H9 (cell line): ENCODE results near the gene TMEM254. TPM values are rescaled to one million over a fixed set of nuclear protein-coding genes. Genes with fewer than 3 reads are reported as not detected.

Source experiments
- DNase-seq: peaks from one replicate; pipeline ENCODE4 v3.0.0-alpha.2; 2017
- H2AFZ ChIP-seq: one replicate; pipeline ENCODE4 v1.6.1; 2013; ENCODE audit warnings: mild to moderate bottlenecking, low read length, control low read depth, moderate library complexity
- H2AK5ac ChIP-seq: 2 replicates; pipeline ENCODE4 v1.6.1; 2013; ENCODE audit warnings: low read length, control low read depth, mixed read lengths; ENCODE audit not compliant: insufficient read length
- H2BK120ac ChIP-seq: one replicate; pipeline ENCODE4 v1.6.1; 2013; ENCODE audit warnings: low read depth, mild to moderate bottlenecking, low read length, control low read depth, inconsistent platforms; ENCODE audit not compliant: poor library complexity, severe bottlenecking
- H2BK12ac ChIP-seq: 2 replicates; pipeline ENCODE4 v1.6.1; 2013; ENCODE audit warnings: low read length, control low read depth, mixed read lengths, low read depth; ENCODE audit not compliant: insufficient read length
- H2BK15ac ChIP-seq: 2 replicates; pipeline ENCODE4 v1.6.1; 2013; ENCODE audit warnings: low read depth, low read length, control low read depth
- H2BK20ac ChIP-seq: one replicate; pipeline ENCODE4 v1.6.1; 2013; ENCODE audit warnings: low read depth, mild to moderate bottlenecking, low read length, control low read depth, inconsistent platforms; ENCODE audit not compliant: poor library complexity, severe bottlenecking
- H2BK5ac ChIP-seq: 2 replicates; pipeline ENCODE4 v1.6.1; 2013; ENCODE audit warnings: low read length, control low read depth, mixed read lengths; ENCODE audit not compliant: insufficient read length
- H3K14ac ChIP-seq: 2 replicates; pipeline ENCODE4 v1.6.1; 2013; ENCODE audit warnings: low read length, control low read depth; ENCODE audit not compliant: insufficient read depth
- H3K18ac ChIP-seq: 2 replicates; pipeline ENCODE4 v1.6.1; 2013; ENCODE audit warnings: low read depth, mild to moderate bottlenecking, mixed read lengths, low read length, control low read depth; ENCODE audit not compliant: insufficient read length
- H3K23ac ChIP-seq: 2 replicates; pipeline ENCODE4 v1.6.1; 2013; ENCODE audit warnings: low read length, control low read depth, mixed read lengths, low read depth; ENCODE audit not compliant: insufficient read length
- H3K23me2 ChIP-seq: 2 replicates; pipeline ENCODE4 v1.6.1; 2013; ENCODE audit warnings: low read depth, mild to moderate bottlenecking, mixed read lengths, low read length, control low read depth; ENCODE audit not compliant: insufficient read length, poor library complexity, severe bottlenecking
- H3K27ac ChIP-seq: 2 replicates; pipeline ENCODE4 v1.5.1; 2013; ENCODE audit warnings: low read length, control low read depth, mixed read lengths, low read depth; ENCODE audit not compliant: insufficient read length
- H3K27me3 ChIP-seq: 2 replicates; pipeline ENCODE4 v1.6.1; 2013; ENCODE audit warnings: low read length, control low read depth, inconsistent platforms; ENCODE audit not compliant: insufficient read depth
- H3K4ac ChIP-seq: 2 replicates; pipeline ENCODE4 v1.6.1; 2013; ENCODE audit warnings: low read depth, mild to moderate bottlenecking, control low read depth, inconsistent platforms, low read length, moderate library complexity
- H3K4me1 ChIP-seq: 2 replicates; pipeline ENCODE4 v1.6.1; 2013; ENCODE audit warnings: low read length, control low read depth, inconsistent platforms; ENCODE audit not compliant: insufficient read depth
- H3K4me2 ChIP-seq: 2 replicates; pipeline ENCODE4 v1.6.1; 2013; ENCODE audit warnings: low read length, control low read depth, mixed read lengths; ENCODE audit not compliant: insufficient read length, insufficient read depth
- H3K56ac ChIP-seq: 2 replicates; pipeline ENCODE4 v1.6.1; 2013; ENCODE audit warnings: low read depth, mild to moderate bottlenecking, mixed read lengths, low read length, control low read depth; ENCODE audit not compliant: insufficient read length
- H3K79me1 ChIP-seq: 2 replicates; pipeline ENCODE4 v1.6.1; 2013; ENCODE audit warnings: low read depth, mild to moderate bottlenecking, moderate library complexity, low read length, control low read depth, inconsistent platforms; ENCODE audit not compliant: insufficient read depth, poor library complexity, severe bottlenecking
- H3K79me2 ChIP-seq: 2 replicates; pipeline ENCODE4 v1.6.1; 2013; ENCODE audit warnings: low read length, control low read depth, inconsistent platforms; ENCODE audit not compliant: insufficient read depth
- H3K9ac ChIP-seq: 2 replicates; pipeline ENCODE4 v1.6.1; 2013; ENCODE audit warnings: low read length, control low read depth, mixed read lengths; ENCODE audit not compliant: insufficient read length; ENCODE audit errors: extremely low read depth
- H3K9me3 ChIP-seq: one replicate; pipeline ENCODE4 v1.6.1; 2013; ENCODE audit warnings: low read depth, low read length, inconsistent platforms; ENCODE audit not compliant: control insufficient read depth
- H3T11ph ChIP-seq: one replicate; pipeline ENCODE4 v1.6.1; 2013; ENCODE audit warnings: mild to moderate bottlenecking, low read length, control low read depth, inconsistent platforms
- H4K20me1 ChIP-seq: one replicate; pipeline ENCODE4 v1.6.1; 2013; ENCODE audit not compliant: control insufficient read depth, insufficient read length, insufficient read depth
- H4K5ac ChIP-seq: 2 replicates; pipeline ENCODE4 v1.6.1; 2013; ENCODE audit warnings: low read depth, mild to moderate bottlenecking, mixed read lengths, low read length, control low read depth; ENCODE audit not compliant: insufficient read length
- H4K8ac ChIP-seq: replicated peaks from 2 replicates; pipeline ENCODE4 v1.6.1; 2013; ENCODE audit warnings: low read length, control low read depth, mixed read lengths, low read depth; ENCODE audit not compliant: insufficient read length
- H4K91ac ChIP-seq: 2 replicates; pipeline ENCODE4 v1.6.1; 2013; ENCODE audit warnings: low read depth, mild to moderate bottlenecking, moderate library complexity, mixed read lengths, low read length, control low read depth; ENCODE audit not compliant: insufficient read length
- H3K27ac Mint-ChIP-seq, 3 experiments: 2 replicates in 2 of 3; 3 replicates in 1 of 3; pipeline ENCODE4 v1.8.0; 2020 to 2021; ENCODE audit warnings: mixed read lengths in 3 of 3, mild to moderate bottlenecking in 1 of 3, moderate library complexity in 1 of 3
- H3K27me3 Mint-ChIP-seq: 2 replicates; pipeline ENCODE4 v1.8.0; 2021; ENCODE audit warnings: low read depth, mild to moderate bottlenecking, moderate library complexity, mixed read lengths
- H3K36me3 Mint-ChIP-seq, 3 experiments: 2 replicates in 2 of 3; 3 replicates in 1 of 3; pipeline ENCODE4 v1.8.0; 2020 to 2021; ENCODE audit warnings: low read depth in 3 of 3, mixed read lengths in 3 of 3; ENCODE audit not compliant: insufficient read depth in 1 of 3
- H3K4me1 Mint-ChIP-seq, 2 experiments: 2 replicates each; pipeline ENCODE4 v1.8.0; 2020; ENCODE audit warnings: mixed read lengths in 2 of 2
- H3K4me3 Mint-ChIP-seq, 2 experiments: 2 replicates in 1 of 2; 3 replicates in 1 of 2; pipeline ENCODE4 v1.8.0; 2020 to 2021; ENCODE audit warnings: mild to moderate bottlenecking in 2 of 2, mixed read lengths in 2 of 2, moderate library complexity in 1 of 2
- H3K9me3 Mint-ChIP-seq, 2 experiments: 2 replicates in 1 of 2; 3 replicates in 1 of 2; pipeline ENCODE4 v1.8.0; 2020; ENCODE audit warnings: mild to moderate bottlenecking in 2 of 2, mixed read lengths in 2 of 2, moderate library complexity in 1 of 2
- WGBS: extraction: QIAGEN DNeasy Blood & Tissue Kit; methylation state at CpG from one replicate; pipeline ENCODE4 v1.1.7; 2013; ENCODE audit warnings: missing lambda C conversion rate, low lambda C conversion rate, mixed read lengths; ENCODE audit not compliant: insufficient read length; ENCODE audit errors: extremely low coverage; 5-methylcytosine and 5-hydroxymethylcytosine counted together
- total RNA-seq: library from RNA; stranded (reverse); gene quantifications from 2 replicates; pipeline ENCODE4 v1.2.1, GENCODE V29; 2021
- TF ChIP-seq, protein P1 (sequence below): fragments of 200-600 bp; sonication (generic); conservative IDR thresholded peaks from 3 replicates; pipeline ENCODE4 v1.8.0; 2021; ENCODE audit warnings: antibody characterized with exemption, mild to moderate bottlenecking

Gene TMEM254
- total RNA-seq, 1 experiment from 2014 or later: 20.3 TPM

DNA sequence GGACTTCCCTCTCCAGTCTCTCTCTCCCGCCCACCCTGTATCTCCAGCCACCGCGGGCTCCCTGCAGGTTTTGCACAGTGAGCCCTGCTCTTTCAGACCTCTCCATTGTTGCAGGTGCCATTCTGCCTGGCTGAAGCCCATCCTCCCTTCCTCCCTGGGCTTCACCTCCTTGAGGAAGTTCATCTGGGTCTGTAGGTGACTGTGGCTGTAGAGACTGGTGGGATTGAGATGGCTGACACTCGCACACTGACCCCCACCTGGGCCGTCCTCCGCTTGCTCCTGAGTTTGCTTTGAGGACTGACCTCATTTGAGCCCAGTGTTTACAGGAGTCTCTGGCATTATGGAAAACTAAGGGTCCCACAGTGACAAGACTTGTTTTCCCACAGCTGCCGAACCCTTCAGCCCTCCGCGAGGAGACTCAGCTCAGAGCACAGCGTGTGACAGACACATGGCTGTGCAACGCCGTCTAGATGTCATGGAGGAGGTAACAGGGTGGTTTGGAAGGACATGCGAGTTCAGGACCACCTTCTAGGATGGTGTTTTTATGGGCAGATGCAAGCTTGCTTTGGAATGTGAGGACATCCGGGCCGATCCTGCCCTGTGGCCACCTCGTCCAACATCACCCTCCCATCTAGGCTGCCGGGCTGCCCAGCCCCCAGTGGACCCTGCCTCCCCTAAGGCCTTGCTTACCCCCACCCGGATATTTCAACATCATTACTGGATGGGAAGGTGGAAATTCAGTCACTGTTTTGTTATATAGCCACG is 63.4 kb downstream of the TMEM254 start:
- Mint-ChIP-seq H3K27ac (no peak overlapping the region), H3K4me3 (no peak overlapping the region), H3K4me1 (peaks cover 12 to 24% of the 10 kb centered on the region in 2 experiments), H3K9me3 (peaks cover 0 to 3% of the 10 kb centered on the region in 2 experiments; a peak in 2 of 5 replicates), H3K36me3 (no peaks in the 10 kb centered on the region; a peak in 2 of 7 replicates), H3K27me3 (peaks cover 9% of the 10 kb centered on the region)
- Histone ChIP-seq H3K9me3 (no peaks in the 10 kb centered on the region), H3T11ph (no peak overlapping the region), H3K4me1 (no peaks in the 10 kb centered on the region), H3K56ac (no peak overlapping the region), H3K14ac (no peak overlapping the region), H2BK12ac (no peak overlapping the region), H4K8ac (no peak overlapping the region), H4K5ac (no peak overlapping the region), H3K9ac (no peak overlapping the region), H2BK20ac (no peak overlapping the region), H2BK120ac (no peak overlapping the region), H3K23me2 (no peaks in the 10 kb centered on the region), H3K27ac (no peak overlapping the region), H3K18ac (no peak overlapping the region), H3K79me1 (no peaks in the 10 kb centered on the region), H3K27me3 (no peaks in the 10 kb centered on the region), H3K4me2 (no peak overlapping the region), H3K79me2 (no peaks in the 10 kb centered on the region), H3K4ac (no peak overlapping the region), H4K91ac (no peak overlapping the region), H3K23ac (no peak overlapping the region), H2AFZ (no peak overlapping the region), H2BK15ac (no peak overlapping the region), H2BK5ac (no peak overlapping the region), H4K20me1 (no peaks in the 10 kb centered on the region), H2AK5ac (no peak overlapping the region)
- DNase-seq: no peak
- TF ChIP-seq, protein P1, sequence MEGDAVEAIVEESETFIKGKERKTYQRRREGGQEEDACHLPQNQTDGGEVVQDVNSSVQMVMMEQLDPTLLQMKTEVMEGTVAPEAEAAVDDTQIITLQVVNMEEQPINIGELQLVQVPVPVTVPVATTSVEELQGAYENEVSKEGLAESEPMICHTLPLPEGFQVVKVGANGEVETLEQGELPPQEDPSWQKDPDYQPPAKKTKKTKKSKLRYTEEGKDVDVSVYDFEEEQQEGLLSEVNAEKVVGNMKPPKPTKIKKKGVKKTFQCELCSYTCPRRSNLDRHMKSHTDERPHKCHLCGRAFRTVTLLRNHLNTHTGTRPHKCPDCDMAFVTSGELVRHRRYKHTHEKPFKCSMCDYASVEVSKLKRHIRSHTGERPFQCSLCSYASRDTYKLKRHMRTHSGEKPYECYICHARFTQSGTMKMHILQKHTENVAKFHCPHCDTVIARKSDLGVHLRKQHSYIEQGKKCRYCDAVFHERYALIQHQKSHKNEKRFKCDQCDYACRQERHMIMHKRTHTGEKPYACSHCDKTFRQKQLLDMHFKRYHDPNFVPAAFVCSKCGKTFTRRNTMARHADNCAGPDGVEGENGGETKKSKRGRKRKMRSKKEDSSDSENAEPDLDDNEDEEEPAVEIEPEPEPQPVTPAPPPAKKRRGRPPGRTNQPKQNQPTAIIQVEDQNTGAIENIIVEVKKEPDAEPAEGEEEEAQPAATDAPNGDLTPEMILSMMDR: no peak
- no CpG with 5 or more reads among the region's 19 CpGs for WGBS

Other genes starting within 250 kb of the TMEM254 start
- gene SFTPD, start 129.6 kb upstream of the TMEM254 start, total RNA-seq: 0.18 and 0.24 TPM in 2 replicates
- gene PLAC9, start 54.1 kb downstream of the TMEM254 start, total RNA-seq: 4.3 and 7.8 TPM in 2 replicates
- 64.0 and 68.1 TPM in 2 replicates for gene ANXA11, start 126.9 kb downstream of the TMEM254 start, total RNA-seq
- 1.8 and 2.1 TPM in 2 replicates for gene MAT1A, start 211.0 kb downstream of the TMEM254 start, total RNA-seq